ENCODE data around the gene ACTG2.
A peak's percentile ranks its signal among the peaks of the same experiment; 100 is the strongest.

Gene ACTG2

DNA sequence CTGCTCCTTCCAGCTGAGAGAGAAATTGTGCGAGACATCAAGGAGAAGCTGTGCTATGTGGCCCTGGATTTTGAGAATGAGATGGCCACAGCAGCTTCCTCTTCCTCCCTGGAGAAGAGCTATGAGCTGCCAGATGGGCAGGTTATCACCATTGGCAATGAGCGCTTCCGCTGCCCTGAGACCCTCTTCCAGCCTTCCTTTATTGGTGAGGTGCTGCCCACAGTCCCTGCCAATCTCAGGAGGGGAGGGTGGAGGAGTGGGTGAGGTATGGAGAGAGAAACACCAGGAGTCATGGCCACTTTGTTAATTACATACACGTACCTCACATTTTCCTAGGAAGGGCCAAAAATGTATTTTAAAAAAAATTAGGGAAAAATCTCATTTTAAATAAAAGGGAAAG, 21.9 kb downstream of the ACTG2 start:
- no peak for DNase-seq (ENCODE audit: low read depth)

DNA sequence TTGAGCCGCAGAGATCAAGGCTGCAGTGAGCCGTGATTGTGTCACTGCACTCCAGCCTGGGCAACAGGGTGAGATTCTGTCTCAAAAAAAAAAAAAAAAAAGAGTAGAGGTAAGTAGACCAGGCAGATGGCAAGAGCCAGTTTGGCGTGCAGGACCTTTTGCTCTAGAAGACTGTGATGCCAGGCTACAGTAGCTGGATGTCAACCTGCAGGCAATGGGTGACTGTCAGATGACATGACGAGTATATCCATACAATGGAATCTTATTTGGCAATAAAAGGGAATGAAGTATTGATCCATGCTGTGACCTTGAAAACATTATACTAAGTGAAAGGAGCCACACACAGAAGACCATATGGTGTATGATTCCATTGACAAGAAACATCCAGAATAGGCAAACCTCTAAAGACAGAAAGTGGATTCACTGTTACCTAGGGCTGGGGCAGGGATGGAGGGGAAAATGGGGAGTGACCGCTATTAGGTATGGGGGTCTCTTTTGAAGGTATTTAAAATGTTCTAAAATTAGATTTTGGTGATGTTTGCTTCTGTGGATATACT, 22.7 kb downstream of the ACTG2 start:
- DNase-seq (ENCODE audit: low read depth), result no peak

DNA sequence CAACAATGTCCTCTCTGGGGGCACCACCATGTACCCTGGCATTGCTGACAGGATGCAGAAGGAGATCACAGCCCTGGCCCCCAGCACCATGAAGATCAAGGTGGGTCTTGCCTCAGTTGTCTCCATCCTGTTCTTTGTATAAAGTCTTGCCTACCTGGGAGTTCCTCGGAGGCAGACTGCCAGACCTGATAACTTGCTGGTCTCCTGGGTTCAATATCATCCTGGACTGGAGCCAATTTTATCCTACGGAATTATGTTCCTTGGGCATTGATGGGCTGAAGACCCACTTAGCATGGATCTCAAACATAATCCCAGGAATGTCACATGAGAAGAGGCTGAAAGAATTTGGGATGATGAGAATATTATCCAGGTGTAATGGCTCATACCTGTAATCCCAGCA, 23.9 kb downstream of the ACTG2 start:
- DNase-seq (ENCODE audit: low read depth), result no peak

DNA sequence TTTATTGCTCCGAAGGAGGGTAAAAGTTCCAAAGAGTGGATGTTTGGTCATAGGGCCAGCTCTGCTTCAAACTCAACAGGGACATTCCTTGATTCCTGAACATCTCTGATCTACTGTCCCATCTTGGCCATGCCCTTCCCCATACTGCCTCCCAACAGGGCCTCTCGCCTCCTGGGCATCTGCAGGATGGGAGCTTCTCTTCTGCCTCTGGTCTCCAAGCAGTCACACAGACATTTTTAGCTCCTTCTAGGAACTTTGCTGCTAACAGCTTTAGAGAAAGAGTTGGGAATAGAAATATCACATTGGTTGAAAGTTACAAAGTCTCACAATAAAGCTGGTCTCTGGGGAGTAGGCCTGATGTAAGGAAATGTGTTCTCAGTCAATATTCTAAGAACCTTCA, 24.5 kb downstream of the ACTG2 start:
- no peak for DNase-seq (ENCODE audit: low read depth)

DNA sequence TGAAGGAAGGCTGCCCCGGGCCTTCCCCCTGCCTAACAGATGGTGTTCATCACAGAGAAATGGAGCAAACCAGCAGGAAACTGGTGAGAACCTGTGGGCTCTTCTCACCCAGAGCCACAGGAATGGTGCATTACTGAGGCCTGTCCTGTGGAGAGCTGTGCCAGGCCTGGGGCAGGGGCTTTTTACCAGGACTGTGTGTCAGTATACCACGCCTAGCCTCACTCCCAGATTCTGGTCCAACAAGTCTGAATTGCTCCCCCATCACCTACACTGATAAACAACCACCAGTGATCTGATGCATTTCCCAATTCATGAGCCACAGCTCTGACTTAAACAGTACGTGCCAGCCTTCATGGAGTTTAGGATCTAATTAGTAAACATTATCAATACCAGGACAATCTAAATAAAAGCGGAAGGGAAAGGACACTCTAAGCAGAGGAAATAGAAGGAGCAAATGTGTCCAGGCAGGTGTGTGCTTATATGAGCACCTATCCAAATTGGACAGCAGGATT, 24.9 kb downstream of the ACTG2 start:
- DNase-seq (ENCODE audit: low read depth), result no peak

DNA sequence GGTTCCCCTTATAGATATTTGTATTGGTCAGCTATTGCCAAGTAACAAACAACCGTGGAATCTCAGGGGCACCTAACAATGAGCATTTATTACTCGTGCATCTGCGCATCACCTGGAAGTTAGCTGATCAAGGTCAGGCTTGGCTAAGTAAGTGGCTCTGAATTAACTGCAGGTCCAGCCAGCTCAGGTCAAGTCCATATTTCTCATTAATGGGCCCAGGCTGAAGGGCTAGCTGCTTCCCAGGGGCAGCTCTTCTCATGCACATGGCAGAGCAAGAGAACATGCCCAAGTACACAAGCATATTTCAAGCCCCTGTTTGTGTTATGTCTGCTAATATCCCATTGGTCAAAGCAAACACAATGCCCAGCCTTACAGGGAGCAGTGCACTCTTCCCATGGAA, 26.0 kb downstream of the ACTG2 start:
- DNase-seq (ENCODE audit: low read depth), result no peak

DNA sequence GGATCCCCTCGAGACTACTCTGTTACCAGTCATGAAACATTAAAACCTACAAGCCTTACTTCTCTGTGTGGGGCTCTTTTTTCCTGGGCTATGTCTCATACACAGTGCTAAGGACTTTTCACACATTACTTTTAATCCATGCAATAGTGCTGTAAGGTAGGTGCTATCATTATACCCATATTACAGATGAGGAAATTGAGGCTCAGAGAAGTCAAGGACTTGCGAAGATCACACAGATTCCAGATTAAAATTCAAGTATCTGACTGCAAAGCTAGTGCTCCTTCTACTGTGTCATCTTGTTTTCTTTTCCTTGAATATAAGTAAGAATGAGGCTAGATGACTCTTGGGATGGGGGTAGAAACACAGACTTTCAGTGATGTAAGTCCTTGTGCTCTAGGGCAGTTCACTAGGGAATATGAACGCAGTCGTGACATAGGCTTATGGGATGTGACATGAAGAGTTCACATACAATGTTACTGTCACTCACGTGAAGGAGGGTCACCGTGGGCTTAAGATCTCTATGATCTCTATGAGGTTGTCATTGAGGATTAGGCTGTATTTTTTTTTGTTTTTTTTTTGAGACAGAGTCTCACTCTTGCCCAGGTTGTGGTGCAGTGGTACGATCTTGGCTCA, 26.9 kb downstream of the ACTG2 start:
- no peak for DNase-seq (ENCODE audit: low read depth)

DNA sequence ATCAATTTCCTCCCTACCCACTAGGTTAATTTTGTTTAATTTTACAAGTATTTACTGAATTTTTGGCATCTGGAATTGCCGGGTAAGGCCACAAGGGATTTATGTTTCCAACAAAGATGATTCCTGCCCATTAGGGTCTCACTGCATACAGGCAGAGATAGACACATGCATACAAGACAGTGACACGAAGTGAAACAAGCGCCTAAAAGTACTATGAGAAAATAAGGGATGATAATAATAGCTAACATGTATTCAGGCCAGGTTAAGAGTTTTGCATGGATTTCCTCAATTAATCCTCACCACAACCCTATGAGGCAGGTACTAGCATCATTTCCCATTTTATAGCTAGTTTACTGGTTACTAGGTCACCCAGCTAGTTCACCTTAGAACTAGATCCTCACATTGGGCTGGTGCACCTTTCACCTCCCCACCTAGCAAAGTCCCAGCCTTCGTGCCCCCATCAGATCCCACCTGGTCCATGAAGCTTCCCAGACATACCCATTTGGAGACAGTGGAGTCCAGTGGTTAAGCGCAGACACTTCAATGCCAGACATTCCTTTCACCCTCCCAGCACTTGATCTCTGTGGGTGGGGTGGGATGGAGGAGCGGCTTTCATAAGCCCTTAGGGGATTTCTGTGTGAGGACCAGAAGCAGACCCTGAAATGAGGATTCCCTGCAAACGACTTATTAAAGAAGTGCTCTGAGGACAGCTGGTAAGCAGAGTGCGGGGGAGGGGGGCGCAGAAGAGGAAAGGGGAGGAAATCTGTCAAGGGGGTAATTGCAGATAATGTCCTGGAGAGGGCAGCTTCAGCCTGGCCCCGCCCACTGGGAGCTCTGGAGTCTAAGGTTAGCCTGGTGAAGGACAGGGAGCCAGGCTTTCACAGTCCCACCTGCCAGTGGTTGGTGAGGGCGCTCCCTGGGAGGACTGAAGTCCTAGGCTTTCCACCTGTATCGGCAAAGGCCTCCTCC, 28.1 kb downstream of the ACTG2 start:
- DNase-seq (ENCODE audit: low read depth), result no peak

DNA sequence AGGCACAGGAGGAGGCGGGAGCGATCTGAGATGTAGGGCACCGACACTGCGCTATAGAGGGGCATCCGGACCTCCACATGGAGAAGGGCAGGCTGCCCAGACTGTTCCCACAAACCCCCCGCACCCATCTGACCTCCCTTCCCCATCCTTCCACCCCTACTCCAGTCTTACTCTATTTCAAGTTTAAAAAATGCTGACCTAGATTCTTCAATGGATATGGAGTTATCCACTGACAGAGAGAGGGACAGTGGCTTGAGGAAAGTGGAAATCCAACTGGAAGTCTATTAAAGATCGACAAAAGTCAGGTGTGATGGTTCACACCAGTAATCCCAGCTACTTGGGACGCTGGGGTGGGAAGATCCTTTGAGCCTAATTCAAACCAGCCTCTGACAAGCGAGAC, 28.8 kb downstream of the ACTG2 start:
- no peak for DNase-seq (ENCODE audit: low read depth)

DNA sequence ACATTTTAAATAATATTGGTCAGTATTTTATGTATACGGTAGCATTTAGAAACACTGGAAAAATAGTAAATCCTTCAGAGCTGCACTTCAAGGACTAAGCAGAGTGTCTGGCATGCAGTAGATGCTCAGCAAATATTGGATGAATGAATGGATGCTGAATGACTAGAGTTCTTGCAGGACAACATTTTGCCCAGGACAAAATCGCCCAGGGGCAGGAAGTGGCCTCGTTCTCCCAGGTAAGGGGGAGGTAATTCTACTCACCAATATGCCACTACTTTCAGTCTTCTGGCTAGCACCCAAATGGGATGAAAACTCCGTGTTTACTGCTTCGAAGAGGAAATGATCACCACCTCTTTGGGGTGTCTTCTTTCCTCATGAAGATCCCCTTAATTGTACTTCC, 29.9 kb downstream of the ACTG2 start:
- no peak for DNase-seq (ENCODE audit: low read depth)

DNA sequence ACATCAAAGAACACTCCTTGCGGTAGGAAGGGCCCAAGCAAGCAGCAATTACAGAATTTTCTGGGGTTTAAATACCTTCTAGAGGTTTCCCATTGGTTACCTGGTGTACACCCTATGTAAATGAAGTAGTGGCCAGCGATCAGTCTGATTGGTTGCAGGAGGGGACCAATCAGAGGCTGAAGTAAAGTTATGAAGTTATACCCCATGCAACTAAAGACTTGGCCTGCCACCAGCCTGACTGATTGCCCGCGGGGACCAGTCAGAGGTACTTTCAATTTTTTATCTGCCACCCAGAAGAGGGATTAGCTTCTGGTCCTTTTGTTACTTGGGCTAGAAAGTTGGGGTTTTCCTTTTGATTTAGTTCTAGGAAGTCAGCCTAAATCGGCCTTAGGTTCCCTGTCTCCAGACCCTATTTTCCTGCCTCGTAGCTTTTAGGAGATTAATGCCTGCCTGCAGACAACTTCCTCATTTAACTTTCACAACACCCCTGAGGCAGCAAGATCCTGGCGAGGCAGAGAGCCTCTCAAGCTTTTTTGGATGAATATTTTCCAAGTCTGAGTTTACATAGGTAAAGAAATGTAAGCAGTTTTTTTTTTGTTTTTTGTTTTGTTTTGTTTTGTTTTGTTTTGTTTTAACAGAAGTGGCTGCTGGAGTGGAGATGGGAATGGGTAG, 32.4 kb downstream of the ACTG2 start:
- no peak for DNase-seq (ENCODE audit: low read depth)

DNA sequence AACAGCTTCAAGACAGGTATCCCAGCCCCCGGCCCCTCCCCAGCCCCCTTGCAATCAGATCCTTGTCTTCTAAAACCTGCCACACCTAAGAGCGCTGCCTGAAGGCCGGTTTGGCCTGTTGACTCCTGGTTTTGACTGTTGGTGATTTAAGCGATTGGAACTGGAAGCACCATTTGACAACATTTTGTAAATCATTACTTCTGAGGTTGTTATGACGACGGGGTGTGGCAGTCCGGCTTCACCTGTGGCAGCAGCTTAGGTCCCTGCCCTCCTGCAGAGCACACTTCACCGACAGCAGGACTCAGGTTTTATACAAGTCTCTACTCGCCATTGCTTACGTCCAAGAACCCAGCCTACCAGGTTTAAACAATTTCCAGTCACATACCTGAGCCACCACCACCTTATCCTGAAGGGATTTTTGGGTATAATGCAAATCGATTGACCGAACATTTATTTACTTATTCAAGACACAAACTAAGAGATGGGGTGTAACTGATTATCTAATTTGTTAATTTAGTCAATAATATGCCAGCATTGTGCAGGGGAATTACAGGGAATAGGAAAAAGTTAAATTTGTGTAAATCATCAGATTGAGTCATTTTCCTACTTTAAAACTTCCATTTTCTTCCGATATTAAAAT, 33.2 kb downstream of the ACTG2 start:
- no peak for DNase-seq (ENCODE audit: low read depth)

DNA sequence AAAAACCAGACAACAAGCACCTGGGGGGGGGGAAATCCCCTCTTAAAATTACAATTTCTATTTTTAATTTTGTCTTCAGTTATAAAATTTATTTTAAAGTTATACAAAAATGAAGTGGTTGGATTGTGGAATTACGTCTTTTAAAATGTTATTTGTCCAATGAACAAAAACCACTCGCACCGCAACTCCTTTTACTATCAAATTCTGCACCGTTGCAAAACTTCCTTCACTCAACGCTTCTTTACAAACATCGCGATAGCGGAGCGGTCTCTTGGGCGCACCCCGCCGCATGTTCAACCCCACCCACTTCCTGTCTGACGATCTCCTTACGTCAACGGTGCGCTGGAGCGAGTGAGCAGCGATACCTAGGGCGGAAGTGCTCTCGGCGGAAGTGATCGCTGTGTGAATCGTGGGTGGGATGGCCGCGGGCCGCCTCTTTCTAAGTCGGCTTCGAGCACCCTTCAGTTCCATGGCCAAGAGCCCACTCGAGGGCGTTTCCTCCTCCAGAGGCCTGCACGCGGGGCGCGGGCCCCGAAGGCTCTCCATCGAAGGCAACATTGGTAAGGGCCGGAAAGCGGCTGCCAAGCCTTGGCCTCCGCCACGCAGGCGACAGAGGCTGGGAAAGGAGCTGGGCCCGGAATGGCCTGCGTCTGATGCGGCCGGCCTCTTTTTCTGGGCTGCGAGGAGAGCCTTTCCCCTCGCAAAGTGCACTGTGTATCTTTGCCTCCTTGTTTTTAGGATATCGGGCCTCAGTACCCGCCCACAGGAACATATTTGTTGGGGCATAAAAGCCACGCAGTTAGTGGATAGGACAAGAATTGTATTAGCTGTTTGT, 33.9 kb downstream of the ACTG2 start, which contains the start of gene DGUOK:
TSS of gene DGUOK (plus strand) at position 388 of the 835 bp plus-strand sequence. CDS start at position 419, 31 bp downstream.
- peak; percentile 94 for DNase-seq (ENCODE audit: low read depth)

DNA sequence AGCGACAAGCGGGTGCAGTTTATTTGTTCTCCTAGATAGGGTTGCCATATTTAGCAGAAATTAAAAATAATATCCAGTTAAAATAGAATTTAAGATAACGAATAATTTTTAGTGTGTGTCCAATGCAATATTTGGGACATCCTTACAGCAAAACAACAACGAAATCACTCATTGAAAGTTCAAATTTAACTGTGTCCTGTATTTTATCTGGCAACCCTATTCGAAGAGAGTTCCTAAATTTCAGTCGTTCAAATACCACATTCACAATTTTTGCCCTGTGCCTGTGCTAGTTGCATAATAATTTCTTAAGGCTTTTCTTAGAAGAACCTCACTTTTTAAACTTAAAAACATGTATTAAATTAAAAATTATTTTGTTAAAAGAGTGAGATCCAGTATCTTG, 34.5 kb downstream of the ACTG2 start:
- DNase-seq (ENCODE audit: low read depth), result no peak

DNA sequence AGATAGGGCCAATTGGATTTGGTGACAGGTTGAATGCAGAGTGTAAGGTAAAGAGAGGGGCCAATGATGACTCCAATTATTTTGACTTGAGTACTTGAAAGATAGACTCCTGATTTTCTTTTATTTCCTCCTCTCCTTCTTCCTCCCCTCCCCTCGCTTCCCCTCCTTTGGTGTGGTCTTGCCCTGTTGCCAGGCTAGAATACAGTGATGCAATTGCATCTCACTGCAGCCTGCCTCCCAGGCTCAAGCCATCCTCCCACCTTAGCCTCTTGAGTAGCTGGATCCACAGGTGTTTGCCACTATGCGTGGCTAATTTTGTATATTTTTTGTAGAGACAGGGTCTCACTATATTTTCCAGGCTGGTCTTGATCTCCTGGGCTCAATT, 36.1 kb downstream of the ACTG2 start:
- no peak for DNase-seq (ENCODE audit: low read depth)

DNA sequence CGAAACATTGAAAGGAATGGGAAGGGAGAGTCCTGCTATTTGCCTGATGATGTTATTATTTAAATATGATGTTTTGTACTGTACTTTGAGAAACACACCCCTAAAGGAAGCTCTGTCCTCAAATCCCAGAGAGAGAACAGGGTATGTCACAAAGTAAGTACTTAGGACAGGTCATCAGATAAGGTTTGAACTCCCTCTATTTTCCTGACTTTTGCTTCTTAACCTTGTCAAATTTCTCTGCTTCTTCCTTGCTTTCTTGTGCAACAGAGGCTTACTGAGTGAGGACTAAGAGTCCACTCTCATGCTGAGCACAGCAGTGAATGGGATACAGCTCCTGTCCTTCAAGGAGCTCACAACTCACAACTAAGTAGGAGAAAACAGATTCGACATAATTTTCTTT, 37.6 kb downstream of the ACTG2 start:
- no peak for DNase-seq (ENCODE audit: low read depth)

DNA sequence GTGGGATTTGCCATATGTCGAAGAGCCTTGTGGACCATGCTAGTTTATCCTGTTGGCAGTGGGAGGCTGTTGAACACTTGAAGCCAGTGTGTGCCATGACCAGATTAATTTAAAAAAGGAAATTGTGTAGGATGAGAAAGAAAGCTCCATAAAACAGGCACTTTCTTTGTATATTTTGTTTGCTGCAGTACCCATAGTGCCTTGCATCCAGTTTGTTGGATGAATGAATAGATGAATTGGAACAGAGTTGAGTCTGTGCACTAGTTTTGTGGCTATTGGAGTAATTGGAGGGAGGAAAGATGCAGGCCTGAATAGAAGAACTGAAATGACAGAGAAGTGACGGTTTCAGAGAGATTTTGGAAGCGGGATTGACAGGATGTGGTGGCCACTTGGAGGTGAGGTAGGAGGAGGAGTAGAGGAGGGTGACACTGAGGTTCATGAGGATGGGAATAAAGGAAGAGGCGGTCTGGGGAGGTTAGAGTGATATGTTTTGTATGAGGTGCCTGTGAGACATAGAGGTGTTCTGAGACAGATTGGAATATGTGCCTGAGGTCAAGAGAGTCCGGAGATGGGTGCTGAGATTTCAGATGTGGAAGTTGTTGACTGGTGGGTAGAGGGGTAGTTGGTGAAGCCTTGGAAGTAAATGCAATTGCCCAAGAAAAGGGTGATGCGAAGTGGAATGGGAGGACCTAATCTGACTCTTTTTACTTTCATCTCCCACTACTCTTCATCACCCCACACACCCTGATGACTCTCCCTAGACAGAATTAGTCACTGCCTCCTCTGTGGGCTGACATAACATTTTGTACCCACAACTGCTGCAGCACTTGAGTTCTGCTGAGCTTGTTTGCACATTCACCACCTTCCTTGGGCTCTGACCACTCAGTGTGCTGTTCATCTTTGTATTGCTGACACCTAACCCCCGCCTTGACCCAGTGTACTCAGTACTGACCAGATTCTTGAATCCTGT, 39.0 kb downstream of the ACTG2 start:
- DNase-seq (ENCODE audit: low read depth), result no peak

DNA sequence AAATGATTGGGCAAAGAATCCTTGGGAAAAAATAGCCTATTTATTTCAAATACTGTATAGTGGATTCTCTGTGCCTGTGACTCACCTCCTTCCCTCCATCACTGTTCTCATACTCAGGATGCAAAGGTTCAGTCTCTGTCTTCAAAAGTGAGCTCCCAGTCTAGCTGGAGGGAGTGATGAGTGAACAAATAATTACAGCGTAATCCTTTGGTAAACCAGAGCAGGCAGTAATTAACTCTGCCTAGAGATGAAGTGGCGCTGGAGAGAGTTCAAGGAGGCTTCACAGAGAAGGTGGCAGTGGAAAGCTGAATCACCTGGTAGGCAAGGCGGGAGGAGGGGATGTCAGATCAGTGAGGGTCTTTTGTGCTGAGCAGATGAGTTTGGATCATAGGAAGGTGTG, 40.4 kb downstream of the ACTG2 start:
- DNase-seq (ENCODE audit: low read depth), result no peak

DNA sequence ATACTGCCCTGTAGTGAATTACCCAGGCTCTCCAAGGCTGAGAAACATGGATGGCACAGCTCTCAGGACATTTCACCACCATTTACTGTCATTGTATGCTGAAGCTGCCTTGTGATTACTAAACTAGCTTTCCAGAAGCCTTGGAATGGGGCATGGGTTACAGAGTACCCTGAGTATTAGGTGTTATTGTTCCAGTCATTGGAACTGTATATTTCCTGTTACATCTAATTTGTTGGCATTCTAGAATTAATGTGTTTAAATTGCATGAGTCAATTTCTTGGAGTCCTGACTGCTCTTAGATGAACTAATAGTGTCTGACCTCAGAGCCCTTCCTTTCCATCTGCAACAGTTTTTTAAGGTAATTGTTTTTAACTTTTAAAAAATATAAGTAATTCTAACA, 42.8 kb downstream of the ACTG2 start:
- no peak for DNase-seq (ENCODE audit: low read depth)

All from GM04503 (cell line).